NCI-H187 (cell line): ENCODE measurements around the gene RIBC1.
A peak's percentile ranks its signal among the peaks of the same experiment; 100 is the strongest.
"Not testable (repeated sequence)": the region's sequence is repeated elsewhere in the genome, so short reads cannot be mapped to it uniquely, and the experiment has no call there.

Experiments
- DNase-seq, 2 experiments: peaks; one replicate each; lab custom pipeline; 2025; lab: John Stamatoyannopoulos, UW

Gene RIBC1

DNA sequence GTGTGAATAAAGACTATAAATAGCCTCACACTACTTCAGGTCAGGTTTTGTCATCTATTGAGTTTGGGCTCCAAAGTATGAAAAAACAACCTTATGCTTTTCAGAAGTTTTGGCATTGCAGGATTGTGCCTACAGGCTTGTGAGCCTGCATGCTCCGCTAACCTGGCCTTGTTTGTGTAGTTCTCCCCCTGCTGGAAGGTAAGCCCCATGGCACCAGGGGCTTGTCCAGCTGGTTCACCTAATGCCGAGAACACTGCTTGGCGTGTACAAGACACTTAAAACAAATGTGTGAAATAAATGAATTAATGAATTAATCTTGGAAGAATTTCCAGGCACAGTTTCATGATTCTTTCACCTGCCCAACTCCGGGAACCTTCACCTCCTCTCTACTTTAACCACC lies 13.3 kb downstream of the RIBC1 start:
- peak in 1 of 2 experiments; percentile 31 for DNase-seq

DNA sequence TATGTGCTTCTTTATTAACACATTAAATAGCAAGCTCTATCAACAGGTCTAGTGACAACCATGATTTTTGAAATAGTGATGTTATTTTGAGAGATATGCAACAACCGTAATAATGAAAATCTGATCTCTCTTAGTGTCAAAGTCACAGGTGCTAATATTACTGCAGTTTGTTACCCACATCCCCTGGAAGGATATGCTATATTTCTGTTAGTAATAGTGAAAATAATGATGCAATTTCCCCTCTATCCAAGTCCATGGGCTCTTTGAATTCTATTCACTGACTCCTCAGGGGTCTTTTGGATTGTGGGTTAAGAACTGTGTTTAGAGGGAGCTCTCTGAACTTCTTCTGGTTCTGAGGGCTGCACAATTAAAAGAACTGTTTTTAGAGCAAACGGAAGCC lies 14.5 kb downstream of the RIBC1 start:
- DNase-seq = no peak

DNA sequence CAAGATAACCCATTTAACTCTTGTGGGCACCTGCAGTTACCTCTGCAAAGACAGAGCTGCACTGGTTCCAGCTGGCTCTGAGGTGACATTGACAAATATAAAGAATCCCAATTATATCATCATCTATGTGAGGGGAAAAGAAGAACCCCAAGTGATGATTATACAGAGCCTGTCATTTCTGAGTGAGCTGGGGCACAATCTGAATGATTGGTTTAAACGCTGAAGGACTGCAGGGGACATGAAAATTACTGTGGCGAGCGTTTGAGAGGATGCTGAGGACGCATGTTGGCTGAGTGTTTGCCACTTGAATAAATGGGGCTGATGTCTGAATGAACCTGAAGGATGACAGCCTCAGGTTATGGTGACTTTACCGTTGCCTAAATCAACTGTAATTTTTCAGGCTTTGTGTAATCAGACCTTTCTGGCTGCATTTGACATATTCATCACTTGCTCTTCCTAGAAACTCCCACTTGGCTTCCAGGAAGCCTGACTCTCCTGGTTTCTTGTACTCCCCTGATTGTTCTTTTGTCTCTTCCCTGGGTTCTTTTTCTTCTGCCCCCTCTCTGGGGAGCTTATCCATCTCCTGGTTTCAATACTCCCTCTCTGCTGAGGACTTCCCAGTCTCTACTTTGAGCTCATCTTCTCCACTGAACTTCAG lies 15.6 kb downstream of the RIBC1 start:
- DNase-seq = no peak

DNA sequence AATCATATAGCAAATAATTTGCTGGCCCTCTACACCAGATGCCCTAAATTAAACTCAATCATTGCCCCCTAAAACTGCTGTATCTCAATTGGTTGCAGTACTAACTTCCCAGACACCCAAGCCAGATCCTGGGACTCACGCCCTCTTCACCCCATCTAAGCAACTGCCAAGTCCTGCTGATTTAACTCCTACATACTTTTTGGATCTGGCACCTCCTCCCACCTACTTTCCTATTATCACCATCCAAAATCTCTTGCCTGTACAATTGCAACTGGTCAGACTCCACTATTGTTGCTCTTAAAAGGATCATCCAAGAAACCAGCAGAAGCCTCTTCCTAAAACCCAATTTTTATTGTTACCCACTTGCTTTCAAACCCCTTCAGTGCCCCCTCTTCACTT lies 16.2 kb downstream of the RIBC1 start:
- no peak for DNase-seq

DNA sequence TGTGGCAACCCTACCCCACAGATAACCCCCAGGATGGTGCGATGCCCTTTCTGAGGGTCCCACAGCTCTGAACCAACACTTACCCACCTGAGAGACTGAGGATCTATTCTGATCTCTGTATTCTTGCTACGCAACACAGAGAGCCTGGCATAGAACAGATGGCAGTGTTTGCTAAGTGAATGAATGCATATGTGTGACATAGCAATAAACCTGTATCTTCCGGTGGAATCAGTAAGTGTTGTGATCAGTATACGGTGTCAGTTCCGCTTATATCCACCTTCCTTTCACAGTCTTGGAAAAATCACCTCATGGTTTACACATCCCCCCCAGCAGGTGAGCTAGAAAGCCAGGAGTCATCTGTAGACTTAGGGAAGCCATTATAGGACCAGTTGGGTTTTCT lies 17.4 kb downstream of the RIBC1 start:
- DNase-seq = no peak

DNA sequence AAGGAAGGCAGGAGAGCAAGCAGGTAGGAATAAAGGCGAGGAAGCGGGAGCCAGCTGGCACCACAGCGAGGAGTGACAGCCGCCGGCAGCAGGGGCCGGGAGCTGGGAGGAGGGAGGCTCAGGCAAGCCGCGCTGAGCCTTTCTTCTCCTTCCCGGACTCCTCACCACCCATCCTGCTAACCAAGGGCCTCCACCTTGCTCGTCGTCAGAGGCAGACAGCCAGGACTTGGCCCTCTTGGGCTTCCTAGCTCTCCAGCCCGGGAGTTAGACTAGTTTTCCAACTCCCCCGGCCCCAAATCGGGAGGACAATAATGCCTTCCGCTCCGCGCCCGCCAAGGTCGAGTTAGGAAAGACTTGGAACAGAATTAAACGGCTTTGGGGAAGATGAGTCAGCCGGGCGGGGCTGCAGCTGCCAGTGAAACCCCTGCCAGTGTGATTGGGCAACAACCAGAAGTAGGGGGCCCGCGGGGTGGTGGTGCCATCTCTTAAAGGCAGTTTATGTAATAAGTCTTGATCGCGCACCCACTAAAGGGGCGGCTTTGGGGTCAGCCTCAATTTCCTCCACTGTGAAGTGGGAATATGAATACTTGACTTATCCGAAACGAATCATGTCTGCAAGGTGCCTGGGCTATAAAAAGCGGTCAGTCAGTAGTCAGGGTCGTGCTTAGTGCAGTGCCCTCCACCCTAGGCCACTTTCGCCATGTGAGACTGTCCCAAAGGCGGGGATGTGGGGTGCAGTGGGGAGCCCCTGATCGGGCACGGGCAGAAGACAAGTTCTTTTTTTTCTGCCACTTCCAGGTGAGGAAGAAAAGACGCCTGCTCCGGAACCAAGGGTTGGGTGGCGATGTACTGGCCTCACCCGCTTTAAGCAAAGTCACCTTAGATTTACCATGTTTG lies 18.2 kb downstream of the RIBC1 start:
- no peak for DNase-seq

DNA sequence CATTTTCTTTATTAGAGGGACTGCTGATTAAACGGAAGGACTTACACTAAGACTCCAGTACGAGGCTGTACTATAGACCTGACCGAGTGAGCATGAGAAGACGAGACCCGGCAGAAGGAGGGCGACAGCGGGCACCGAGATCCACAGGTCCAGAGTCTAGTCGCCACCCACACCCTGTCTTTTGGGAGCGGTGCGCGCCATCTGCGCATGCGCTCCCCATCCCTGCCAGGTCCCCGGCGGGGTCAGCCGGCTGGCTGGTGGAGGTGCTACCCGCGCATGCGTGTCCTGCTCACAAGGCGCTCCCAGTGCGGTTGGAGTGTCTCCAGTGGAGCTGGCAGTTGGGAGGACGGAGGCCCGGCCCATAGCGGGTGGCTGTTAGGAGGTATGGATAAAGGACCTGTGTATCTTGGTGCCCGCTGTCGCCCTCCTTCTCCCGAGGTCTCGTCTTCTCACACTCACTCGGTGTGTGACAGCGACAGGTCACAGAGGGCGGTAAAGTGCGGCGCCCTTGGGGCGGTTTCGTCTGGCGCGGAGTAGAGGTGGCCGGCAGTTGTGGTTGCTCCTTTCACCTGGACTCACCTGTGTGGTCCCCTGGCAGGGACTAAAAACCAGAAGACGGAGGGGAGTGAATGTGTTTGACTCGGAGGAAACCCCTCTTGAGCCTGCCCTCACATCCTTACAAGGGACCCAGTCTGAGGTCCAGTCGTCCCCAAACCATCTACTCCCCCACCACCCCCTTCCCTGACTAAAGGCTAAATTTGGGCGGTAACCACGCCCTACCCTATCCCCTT lies 19.1 kb downstream of the RIBC1 start:
- DNase-seq = peak; percentile 65

DNA sequence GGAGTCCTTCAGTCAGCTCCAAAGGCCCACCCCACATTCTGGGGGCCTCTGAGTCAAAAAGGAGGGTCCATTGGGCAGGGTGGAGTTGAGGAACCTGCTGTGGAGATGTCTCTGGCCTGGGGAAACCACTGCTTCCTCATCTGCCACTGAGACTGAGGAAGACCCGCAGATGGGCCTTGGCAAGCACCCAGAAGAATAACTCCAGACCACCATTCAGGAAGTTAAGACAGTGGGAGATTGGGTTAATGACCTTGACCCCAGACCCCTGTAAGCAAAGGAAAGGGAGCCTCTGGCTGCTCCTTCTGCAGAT lies 19.6 kb downstream of the RIBC1 start:
- DNase-seq = no peak

DNA sequence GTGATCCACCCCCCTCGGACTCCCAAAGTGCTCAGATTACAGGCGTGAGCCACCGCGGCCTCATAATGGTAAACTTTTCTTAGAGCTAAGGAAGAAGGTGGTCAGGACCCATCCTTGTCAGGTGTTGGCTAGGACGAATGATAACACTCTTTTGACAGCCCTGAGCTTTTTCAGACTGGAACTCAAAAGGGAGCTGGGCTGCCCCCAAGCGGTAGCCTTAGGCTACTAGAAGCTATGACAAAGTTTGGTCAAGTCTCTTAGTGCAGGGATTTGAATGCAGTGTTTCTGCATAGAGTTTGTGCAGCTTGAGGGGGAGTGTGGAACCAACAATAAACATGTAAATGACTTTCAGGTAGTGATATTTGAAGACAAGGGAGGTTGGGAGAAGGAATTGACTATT lies 23.3 kb downstream of the RIBC1 start:
- DNase-seq = no peak

DNA sequence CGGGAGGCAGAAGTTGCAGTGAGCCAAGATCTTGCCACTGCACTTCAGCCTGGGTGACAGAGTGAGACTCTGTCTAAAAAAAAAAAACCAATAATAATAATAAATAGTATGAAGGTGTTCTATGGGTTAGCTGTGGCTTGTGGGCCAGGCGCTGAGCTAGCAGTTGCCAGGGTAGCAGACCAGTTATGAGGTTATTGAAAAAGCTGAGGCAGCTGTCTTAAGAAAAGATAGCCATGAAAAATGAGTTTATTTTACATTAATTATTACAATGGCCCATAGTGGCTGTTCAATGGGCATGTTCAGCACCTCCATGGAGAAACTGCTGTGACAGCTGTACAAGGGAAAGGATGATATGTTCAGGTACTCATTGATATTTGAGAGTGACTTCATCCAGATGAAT lies 24.8 kb downstream of the RIBC1 start:
- DNase-seq = no peak

DNA sequence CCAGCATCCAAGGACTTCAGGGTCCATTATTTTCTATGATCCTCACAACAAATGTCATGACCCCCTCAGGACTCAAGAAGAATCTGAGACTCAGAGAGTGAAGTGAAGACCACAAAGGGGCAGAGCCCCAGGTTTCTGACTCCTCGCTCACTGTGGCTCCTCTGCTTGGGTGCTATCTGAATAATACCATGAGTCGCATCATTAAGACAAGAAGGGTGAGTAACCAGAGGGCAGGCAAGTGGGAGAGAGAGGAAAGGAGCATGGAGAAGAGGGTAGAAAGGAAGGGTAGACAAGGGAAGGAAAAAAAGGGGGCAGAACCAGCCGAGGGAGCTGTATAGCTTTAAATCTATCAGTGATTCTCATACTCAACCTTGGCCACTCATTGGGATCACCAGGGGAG lies 27.0 kb downstream of the RIBC1 start:
- no peak for DNase-seq

DNA sequence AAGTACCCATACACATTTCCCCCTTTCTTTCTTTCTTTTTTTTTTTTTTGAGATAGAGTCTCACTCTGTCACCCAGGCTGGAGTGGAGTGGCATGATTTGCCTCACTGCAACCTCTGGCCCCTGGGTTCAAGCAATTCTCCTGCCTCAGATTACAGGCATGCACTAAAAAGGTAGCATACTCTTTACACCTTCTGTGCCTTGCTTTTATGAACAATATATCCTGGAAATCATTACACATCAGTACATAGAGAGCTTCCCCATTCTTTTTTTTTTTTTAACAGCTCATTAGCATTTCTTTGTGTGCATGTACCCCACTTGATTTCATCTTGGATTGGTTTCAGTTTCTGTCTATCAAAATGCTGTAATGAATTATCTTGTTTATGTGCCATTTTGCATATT lies 30.1 kb downstream of the RIBC1 start:
- DNase-seq = no peak

DNA sequence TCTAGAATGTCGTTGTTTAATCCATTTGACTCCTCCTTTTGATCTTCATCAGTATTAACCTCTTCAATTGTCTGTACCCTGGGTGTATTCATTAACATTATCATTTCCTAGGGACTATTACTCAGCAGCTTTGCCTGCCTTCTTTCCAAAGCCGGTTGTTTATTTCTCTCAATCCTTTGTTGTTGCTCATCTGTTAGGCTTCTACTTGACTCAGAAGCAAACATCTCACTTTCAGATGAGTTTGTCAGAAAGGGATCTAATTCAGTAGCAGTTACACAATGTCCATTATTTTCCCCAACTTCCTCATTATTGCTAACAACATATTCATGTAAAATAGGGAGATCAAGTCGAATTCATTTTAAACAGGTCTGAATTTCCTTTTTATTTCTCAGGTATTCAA lies 33.6 kb downstream of the RIBC1 start:
- DNase-seq = no peak

DNA sequence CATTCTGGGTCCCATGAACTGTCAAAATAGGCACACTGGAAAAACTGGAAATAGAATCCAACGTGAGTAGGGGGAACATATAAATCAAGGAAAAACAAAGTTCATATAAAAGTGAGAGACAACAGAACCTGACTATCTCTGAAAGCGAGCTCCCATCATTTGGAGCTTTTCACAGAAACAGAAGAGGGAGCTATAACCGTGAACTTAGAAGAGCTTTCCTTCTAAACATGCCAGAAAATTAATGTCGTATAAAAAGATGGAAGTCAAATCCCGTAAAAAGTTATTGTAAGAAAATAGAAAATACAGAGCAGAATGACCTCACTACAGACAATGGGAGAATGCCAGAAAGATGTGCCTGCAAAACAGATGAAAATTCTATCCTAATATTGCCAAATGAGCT lies 35.4 kb downstream of the RIBC1 start:
- DNase-seq = no peak

DNA sequence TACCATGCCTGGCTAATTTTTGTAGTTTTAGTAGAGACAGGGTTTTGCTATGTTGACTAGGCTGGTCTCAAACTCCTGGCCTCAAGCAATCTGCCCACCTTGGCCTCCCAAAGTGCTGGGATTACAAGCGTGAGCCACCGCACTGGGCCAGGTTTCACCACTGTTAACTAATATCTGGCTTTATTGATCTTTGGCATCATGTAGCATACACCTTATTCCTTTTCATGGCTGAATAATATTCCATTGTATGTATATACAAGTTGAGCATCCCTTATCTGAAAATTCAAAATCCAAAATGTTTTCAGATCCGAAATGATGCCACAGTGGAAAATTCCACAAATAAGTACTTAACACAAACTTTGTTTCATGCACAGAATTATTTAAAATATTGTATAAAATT lies 46.0 kb downstream of the RIBC1 start:
- not testable (repeated sequence) for DNase-seq

DNA sequence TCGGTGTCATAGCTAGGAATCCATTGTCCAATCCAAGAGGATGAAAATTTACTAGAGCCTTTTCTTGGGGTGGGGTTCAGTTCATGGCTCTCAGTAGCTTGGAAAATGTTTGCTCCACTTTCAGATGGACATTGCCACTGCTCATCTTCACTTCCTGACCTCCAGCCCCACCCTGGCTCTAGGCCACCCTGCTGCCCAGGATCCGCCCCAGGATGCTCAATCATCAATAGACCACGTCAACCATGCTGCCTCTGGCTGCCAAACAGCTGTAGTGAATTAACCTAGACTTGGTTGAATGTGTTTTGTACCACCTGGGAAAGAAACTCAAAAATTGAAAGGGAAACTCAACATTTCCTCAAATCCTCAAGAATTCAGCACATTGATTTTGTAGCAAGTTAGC lies 48.7 kb downstream of the RIBC1 start:
- no peak for DNase-seq

DNA sequence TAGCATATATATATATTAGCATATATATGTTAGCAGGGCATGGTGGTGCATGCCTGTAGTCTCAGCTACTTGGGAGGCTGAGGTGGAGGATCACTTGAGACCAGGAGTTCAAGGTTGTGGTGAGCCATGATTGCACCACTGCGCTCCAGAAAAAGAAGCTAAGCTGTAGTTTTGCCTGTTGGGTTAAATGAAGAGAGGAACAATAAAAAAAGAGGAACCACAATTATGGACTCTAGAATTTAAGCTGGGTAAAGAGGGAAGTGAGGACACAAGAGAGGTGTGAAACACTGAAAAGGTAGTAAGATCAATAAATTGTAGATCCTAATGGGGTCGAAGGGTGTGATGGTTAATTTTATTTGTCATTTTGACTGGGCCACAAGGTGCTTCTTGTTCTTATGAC lies 52.0 kb downstream of the RIBC1 start:
- DNase-seq = no peak

DNA sequence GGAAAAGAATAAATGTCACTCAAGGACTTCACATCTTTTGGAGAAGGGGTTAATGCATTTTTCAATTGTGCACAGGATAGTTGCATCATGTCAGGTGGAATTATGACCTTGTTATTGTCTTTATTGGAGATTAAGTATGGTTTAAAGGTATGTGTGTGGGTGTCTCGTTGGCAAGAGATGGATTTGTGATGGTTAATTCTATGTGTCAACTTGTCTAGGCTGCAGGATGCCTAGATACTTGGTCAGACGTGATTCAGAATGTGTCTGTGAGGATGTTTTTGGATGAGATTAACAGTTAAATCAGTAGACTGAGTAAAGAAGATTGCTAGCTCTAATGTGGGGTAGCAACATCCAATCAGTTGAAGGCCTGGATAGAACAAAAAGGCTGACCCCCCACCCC lies 53.7 kb downstream of the RIBC1 start:
- DNase-seq = no peak

DNA sequence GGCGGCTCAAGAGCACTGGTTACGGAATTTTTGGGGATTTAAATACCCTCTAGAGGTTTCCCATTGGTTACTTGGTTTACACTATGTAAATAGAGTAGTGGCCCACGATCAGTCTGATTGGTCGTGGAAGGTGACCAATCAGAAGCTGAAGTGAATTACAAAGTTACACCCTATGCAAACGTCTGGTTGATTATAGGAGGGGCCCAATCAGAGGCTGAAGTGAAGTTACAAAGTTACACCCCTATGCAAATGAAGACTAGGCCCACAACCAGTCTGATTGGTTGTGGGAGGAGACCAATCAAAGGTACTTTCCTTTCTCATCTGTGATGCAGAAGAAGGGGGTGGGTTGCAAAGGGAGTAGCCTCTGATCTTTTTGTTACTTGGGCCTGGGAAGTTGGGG lies 56.6 kb downstream of the RIBC1 start:
- DNase-seq = no peak
